HG03280 (cell line): Measurements from ENCODE around the gene MATN3.

Source experiments
- ATAC-seq: cut with Tn5 transposase; IDR thresholded peaks from one replicate; pipeline ENCODE4 v1.9.1; 2021; ENCODE audit warnings: mild to moderate bottlenecking, moderate library complexity; ENCODE audit not compliant: unreplicated experiment

MATN3 gene

DNA sequence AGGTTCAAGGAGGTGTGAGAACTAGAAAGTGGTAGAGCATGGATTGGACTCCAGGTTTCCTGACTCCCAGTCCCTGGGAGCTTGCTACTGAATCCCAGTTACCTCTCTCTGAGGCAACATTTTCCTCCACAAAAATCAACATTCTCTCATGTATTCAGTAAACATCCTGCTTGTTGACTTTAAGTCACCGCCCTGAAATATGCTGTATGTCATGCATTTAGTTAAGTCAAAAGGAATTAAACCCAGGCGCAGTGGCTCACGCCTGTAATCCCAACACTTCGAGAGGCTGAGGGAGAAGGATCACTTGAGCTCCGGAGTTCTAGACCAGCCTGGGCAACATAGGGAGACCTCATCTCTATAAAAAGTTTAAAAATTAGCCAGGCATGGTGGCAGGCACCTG, 3.8 kb downstream of the MATN3 start:
- no peak for ATAC-seq

DNA sequence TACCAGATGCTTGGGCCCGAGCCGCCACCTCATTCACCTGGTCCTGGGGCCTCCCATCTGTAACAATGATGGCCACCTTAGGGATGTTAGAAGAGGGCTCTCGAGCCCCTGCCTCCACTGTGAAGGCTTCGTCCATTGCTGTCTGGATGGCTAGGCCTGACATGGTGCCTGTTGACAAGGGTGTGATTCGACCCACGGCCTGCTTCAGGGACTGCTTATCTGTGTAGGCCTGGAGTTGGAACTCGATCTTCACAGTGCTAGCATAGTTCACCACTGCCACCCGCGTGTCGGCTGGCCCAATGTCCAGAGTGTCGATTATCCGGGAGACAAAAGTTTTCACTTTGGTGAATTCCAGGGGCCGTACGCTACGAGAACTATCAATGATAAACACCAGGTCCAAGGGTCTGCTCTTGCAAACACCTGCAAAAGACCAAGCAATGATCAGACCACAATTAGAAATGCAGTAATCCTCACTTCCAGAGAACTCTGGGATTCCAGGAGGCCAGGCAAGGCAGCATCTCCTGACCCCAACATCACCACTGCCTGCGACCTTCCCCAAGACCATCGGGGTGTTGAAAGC, 6.5 kb downstream of the MATN3 start:
- no peak for ATAC-seq

DNA sequence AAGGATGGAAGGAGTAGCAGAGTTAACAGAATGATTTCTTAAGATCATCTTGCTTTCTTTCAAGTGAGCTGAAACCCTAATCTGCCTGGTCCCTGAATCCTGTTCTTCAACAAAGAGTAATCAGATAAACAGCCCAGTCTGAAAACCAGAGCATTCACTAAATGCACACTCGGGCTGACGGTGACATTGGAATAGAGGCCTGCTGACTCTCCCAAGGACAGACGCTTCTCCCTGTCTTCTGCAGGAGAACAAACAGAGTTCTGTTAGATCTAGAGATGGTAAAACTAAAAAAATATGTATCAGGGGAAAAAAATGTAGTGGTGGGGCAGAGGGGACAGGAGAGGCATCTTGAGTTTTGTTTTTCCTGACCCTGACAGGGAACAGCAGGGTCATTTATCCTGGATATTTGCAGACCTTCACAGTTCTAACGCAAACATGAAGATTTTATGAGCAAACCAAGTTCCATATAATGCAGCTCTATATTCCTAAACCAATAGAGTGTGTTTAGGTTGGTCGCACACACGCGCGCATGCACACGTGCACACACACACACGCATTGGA, 7.3 kb downstream of the MATN3 start:
- no peak for ATAC-seq

DNA sequence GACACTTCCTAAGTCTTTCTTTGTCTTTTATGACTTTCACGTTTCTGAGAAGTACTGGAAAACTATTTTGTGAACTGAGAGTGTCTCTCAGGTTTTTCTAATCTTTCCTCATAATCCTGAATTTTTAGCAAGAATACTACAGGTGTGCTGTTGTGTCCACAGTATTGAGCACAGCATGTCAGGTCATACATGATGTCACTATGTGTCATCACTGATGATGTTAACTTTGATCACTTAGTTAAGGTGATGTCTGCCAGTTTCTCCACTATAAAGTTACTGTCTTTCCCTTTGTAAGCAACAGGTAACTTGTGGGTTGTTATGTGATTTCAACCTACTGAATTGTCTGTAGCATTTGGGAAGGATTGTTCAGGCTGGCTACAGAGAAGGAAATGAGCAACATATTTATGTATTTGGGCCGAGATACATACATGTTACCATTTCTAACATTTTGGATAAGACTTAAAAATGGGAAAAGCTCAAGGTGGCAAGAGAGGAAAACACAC, 11.1 kb downstream of the MATN3 start:
- no peak for ATAC-seq

DNA sequence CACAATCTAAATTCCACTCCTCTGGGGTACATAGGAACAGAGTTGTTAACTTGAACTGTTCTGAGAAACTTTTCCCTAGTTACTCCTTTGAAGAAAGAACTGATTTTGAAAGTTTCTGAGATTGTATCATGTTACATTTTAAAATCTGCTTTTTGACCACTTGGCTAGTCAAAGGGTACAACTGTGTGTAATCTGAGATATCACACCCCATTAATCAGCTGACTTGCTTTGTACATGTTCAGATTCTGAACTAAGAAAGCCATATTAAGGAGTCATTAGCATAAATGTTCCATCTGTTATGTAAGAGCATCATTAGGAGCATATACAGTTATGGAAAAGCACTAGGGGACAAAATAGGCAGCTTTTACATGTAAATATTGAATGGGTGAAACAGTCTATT, 18.7 kb downstream of the MATN3 start:
- no peak for ATAC-seq

DNA sequence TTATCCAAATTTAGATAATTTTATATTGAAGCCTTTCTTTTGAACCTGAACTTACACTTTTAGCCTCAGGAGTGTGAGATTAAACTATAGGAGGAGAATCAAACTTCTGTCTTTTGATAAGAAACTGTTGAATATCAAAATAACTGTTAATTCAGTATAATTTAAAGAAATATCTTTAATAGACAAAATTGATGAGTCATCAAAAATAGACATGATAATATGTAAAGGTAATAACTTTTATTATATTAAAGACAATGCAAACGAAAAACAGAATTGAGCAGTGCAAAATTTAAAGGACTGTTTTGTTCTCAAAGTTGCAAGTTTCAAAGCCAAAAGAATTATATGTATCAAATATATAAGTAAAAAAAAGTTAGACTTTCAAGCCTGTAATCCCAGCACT, 20.6 kb downstream of the MATN3 start:
- no peak for ATAC-seq

DNA sequence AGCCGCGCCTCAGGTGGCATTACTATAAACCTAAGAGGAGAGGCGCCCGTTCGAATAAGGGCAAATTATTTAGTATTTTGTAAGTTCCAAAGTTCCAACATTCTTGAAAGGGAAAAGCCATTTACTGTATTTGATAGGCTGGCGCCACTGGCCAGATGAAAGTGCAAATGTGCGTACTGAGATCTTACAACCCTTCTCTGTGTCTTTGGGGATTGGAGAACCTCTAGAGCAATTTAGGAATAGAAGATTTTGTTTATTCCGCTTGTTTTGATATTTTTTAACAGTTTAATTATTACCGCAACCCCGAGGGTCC, 22.1 kb downstream of the MATN3 start:
- ATAC-seq, result no peak

DNA sequence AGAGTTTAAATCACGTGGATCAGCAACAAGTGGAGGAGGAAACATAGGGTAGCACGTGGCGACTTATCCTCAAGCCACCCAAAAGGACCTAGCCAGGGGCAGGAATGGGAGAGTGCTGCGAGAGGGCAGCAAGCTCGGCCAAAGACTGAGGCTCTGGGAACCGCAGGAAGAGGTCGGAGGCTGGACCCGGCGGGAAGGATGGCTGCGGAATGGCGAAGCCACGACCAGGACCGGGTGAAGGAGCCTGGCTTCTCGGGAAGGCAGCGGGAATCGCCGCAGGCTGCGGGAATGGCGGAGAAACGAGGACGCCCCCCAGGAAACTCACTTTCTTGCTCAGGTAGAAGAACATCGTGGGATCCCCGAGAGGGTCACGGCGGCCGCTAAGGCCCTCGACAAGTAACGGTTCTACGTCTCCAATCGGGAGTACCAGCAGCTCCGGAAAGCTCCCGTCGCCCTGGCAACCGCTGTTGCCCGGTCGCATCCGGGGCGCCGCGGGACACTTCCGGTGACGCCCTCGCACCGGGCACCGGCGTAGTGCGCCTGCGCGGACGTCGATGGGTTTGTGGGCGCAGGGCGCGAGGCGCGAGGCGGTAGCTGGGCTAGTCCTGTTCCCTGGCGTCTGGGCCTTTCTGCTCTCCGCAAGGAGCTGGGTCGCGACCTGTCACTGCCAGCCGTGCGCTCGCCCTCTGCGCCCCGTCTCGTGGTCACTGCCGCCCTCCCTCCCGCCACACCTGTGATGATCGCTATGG, 22.6 kb downstream of the MATN3 start, which contains the start of gene WDR35:
Gene WDR35 (minus strand): TSS at position 439 of the 749 bp plus-strand sequence. CDS start 90 bp downstream, at position 349.
- ATAC-seq, result peak; percentile 90

DNA sequence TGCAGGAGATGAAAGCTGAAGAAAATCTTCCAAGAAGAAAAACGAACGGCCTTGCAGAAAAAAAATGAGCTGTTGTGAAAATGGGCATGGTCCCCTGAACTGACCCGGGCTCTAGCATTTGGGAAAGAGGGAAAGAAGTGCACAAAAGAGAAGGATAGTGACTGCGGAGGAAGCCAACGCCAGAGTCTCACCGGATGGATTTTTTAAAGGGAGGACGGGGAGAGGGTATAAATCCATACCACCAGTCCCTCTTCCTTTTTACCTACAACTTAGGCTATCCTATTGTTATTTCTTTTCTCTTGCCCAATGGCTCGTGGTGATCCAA, 23.2 kb downstream of the MATN3 start:
- ATAC-seq, result no peak

DNA sequence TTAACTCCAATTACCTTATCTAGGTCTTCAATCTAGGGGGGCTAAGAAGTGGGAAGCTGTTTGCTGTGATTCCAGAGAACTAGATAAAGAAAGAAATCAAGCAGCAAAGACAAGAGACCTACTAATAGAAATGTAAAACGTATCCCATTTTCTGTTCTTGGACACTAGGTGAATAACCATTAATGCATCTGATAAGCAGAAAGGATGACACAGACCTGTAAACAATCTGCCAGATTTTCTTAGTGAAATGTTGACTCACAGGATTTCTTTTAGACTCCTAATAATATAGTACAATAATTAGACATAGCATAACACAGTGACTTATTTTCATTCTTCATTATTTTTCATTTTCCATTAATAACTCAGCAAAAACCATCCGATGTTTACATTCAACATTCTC, 23.9 kb downstream of the MATN3 start:
- ATAC-seq, result no peak

DNA sequence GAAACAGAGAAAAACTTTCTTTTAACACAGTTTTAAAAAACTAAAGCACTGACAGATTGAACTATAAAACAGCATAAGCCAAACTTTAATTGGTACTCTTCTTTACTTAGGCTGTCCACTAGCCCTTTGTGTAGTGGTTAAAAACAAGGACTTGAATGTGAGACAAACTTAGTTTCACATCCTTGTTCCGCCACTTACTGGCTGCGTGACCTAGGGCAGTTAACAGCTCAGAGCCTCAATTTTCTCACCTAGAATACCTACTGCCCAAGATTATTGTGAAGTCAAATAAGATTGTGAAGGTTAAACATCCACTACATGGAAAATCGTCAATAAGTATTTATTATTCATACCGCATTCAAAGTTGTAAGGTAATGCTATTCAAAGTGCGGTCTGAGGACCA, 24.5 kb downstream of the MATN3 start:
- peak; percentile 57 for ATAC-seq

DNA sequence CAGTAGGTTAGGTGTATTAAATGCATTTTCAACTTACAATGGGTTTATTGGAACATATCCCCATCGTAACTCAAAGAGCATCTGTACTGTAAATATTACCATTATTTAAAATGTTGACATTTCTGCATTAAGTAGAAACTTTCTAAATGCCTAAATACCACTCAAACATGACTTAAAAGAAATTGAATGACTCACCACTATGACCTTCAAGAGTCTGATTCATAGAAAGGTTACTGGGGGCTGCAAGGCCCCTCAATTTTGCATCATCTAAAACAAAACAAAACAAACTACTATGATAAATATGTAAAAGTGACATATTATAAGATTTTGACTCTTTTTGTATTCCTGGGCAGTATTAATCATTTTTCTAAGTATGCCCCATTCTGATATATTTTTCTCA, 30.2 kb downstream of the MATN3 start:
- ATAC-seq, result no peak

DNA sequence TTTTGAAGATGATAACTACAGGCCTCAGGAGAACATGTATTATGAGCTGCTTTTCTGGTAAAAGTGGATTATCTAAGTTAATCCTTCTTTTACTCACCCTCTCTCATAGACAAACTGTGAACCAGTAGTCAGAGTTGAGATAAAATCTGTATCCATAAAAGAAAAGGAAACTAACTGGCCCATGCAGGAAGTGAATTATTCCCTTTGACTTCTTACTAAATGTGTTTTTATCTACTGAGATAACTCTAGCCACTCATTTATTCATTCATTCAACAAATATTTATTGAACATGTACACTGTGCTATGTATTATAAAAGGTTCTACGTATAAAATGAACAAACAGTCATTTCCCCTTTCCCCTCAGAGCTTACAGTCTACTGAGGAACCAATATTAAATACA, 32.5 kb downstream of the MATN3 start:
- no peak for ATAC-seq

DNA sequence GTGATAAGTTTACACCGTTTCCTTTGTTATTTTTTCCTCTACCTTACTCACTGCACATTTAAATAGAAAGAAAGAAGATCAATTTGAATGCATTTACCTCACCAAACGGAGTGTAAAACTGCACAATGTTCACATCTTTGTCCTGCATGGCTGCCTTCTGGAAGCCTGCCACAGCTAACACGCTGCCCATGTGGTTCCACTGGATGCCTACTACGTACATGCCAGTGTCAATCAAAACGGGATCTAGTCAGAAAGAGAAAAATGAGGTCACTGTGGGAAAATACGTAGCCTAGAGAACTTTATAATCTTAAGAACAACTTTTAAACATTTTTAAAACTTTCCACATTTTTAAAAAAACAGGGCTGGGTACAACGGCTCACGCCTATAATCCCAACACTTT, 39.0 kb downstream of the MATN3 start:
- ATAC-seq, result no peak

DNA sequence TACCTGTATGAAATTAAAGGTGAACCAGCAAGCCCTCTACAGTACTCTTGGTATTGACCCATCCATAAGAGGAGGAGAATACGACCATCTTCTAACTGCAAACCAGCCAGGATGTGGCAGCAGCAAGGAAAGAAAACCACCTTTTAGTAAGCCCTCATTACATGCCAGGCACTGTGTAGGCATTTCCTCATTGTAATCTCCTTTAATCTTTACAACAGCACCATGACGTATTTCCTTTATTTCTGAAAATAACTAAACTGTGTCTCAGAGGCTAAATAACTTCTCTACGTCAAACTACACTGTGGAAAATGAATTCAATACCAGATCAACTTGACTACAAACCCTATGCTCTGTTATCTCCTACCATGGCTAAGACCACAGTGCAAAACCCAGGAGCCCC, 40.8 kb downstream of the MATN3 start:
- no peak for ATAC-seq

DNA sequence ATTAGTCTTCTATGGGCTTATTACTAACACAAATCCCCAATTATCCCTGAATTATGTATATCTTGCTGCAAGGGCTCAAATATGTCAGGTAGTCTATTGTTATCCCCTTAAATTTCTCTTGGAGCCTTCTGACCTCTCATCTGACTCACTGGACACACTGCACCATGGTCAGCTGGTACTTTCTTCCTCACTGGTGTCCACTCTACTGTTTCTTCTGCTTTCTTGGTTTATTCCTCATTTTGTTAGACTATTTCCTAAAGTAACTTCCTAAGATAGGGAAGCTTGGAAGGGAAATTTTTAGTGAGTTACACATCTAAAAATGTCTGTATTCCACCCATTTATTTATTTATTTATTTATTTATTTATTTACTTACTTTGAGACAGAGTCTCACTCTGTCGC, 49.1 kb downstream of the MATN3 start:
- ATAC-seq, result no peak

DNA sequence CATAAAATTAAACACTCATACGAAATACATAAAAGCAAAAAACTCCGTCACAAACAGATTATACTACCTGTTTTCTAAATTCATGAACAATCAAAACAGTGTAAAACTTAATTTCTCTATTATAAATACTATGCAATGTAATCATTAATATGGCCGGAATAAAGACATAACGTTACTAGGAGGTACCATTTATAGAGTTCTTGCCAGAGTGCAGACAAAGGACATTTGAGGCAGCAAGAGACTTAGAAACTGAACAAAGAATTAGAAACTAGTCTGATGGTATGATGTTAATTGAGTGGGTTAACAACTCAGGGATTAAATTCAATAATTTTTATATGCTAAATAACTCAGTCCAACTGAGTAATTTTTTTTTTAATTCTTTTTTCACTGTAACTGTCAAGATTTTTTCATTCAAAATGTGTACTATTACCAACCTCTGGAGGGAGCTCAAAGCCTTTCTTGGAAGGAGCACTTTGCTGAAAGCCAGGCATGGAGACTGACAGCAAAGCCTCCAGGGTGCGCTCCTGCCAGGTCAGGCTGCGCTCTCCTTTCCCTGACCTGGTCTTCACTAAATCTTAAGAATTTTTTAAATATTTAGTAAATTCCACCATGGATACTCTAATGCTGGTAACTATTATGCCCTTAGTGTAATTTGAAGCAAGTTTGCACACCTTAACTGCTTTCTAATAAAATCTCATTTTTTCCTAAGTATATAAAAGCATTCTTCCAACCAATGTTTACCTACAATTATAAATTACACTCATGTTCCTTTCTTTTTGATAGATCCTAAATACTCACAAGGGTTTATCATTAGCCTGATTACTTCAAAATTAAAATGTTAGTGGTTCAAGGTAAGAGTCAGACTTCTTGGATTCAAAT, 56.7 kb downstream of the MATN3 start:
- peak; percentile 94 for ATAC-seq

DNA sequence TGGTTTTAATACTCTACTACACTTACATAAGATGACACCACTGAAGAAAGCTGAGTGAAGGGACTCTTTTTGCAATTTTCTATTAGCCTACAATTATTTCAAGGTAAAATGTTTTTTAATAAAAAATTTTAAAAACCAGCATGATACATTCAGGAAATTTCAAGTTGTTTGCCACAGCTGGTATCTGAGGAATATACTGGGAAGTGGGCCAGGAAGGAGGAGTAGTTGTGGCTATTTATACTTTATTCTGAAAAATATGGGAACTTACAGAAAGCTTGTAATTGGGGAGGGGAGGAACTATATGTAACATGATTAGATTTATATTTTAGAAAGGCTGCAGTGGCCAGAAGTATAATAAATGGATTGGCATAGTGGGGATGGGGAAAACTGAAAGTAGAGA, 63.4 kb downstream of the MATN3 start:
- ATAC-seq, result no peak

DNA sequence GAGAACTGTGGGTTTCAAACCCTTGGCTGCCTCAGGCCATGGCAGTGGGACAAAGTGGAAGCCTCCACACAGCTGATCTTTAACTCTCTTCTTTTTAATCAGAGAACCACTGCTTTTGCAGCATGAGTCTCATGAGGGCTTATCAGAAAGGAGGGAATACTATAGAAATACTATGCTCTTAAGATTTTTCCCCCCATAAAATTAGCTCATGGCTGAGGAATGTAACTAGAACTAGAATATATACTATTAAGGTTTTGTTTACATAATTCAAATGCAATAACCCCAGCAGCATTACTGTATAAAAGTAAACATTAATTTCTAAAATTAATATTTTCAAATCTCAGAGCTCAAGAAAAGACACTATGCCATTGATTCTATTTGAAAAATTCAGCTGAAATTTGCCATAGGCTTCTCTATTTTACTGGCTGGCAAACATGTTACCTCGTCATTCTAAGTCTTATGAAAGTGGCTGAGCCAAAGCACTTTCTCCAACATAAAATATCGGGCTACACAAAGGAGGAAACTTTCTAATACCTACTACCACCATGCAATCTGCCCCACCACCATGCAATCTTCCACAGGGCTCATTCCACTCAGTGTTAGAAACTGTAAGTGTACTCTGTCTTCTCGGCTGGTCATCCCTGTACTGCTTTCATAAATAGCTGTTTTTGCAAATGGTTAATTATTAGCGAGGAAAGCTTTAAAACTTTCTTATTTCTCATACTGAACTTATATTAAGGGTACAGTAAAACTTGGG, 65.1 kb downstream of the MATN3 start:
- no peak for ATAC-seq

DNA sequence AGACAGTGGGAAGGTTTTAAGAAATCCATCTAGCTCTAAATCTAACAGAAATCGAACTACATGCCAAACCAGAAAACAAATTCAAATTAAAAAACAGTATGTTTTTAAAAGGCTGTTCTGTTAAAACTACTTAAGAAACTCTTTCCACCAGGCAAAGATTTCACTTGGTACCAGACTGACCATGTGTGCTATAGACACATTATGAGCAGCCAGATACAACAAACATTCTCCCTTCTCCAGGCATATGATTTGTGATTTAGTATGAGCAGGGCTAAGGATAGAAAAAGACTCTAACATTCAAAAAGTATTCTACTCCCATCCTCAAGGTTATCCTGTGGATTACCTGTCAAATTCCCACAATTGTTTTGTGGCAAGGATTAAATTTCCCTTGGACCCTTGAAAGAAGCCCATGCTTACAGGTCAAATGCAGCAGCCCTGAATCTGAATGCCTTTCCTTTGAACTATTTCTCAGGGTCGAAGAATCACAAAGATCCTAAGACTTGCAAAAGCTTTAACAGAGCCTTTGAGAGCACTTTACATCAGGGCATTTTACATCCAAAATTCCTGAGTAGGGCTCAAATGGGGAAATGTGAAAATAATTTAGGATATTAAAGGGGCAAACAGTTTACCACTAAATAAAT, 68.1 kb downstream of the MATN3 start:
- ATAC-seq, result no peak
